Endothelial cell of umbilical vein (primary cell): ENCODE results near the gene ADGRF3.

Experiments
- MYC ChIP-seq: IDR thresholded peaks from one replicate; pipeline ENCODE4 v1.6.1; 2011; ENCODE audit warnings: mild to moderate bottlenecking, low read depth, low read length
- POLR2AphosphoS5 ChIP-seq: IDR thresholded peaks from 2 replicates; pipeline ENCODE4 v1.6.1; 2012; ENCODE audit warnings: low read depth, mild to moderate bottlenecking, control low read depth, low read length, moderate library complexity; ENCODE audit not compliant: insufficient read depth
- TF ChIP-seq, protein P1 (sequence below), 2 donors: IDR thresholded peaks; 1 replicate in 1 of 2; 2 replicates in 1 of 2; pipeline ENCODE4 v1.5.1; 2011; ENCODE audit warnings: low read length in 2 of 2, mild to moderate bottlenecking in 2 of 2, moderate library complexity in 2 of 2, control low read depth in 1 of 2, inconsistent platforms in 1 of 2, low read depth in 1 of 2; ENCODE audit not compliant: insufficient read depth in 1 of 2; ENCODE audit errors: extremely low read depth in 1 of 2

- no peak for TF ChIP-seq POLR2AphosphoS5
- TF ChIP-seq, protein P1, sequence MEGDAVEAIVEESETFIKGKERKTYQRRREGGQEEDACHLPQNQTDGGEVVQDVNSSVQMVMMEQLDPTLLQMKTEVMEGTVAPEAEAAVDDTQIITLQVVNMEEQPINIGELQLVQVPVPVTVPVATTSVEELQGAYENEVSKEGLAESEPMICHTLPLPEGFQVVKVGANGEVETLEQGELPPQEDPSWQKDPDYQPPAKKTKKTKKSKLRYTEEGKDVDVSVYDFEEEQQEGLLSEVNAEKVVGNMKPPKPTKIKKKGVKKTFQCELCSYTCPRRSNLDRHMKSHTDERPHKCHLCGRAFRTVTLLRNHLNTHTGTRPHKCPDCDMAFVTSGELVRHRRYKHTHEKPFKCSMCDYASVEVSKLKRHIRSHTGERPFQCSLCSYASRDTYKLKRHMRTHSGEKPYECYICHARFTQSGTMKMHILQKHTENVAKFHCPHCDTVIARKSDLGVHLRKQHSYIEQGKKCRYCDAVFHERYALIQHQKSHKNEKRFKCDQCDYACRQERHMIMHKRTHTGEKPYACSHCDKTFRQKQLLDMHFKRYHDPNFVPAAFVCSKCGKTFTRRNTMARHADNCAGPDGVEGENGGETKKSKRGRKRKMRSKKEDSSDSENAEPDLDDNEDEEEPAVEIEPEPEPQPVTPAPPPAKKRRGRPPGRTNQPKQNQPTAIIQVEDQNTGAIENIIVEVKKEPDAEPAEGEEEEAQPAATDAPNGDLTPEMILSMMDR (IDR thresholded peaks at IDR 0.05; ENCODE audit: extremely low read depth in 1 of 2, insufficient read depth in 1 of 2, low read depth in 1 of 2, low read length in 2 of 2), result no peak
- TF ChIP-seq MYC, result no peak
Measured at GRCh38 chr2:26356771-26357170, 10.2 kb upstream of the ADGRF3 start.
